Activated T-cell treated with anti-CD3 and anti-CD28 coated beads, Interleukin-2, amount 50 U/mL, for 72 hours (primary cell): Measurements from ENCODE around the gene KBTBD8. TPM values are rescaled to one million over a fixed set of nuclear protein-coding genes. Genes with fewer than 3 reads are reported as not detected.

ENCODE experiments used
- ATAC-seq, 2 donors: fragments of 150-1000 bp; cut with Tn5 transposase; replicated peaks in 1 of 2; 2 replicates each; pipeline ENCODE4 v1.10.0; 2021; ENCODE audit warnings: moderate library complexity in 2 of 2, mild to moderate bottlenecking in 1 of 2
- DNase-seq, 2 donors: peaks; one replicate each; pipeline ENCODE4 v3.0.0; 2021 to 2022; ENCODE audit warnings: mixed read lengths in 1 of 2
- H3K27ac Mint-ChIP-seq: one replicate; pipeline ENCODE4 v1.8.0; 2022; ENCODE audit warnings: mild to moderate bottlenecking, moderate library complexity, mixed read lengths
- H3K27me3 Mint-ChIP-seq: one replicate; pipeline ENCODE4 v1.8.0; 2022; ENCODE audit warnings: low read depth, mixed read lengths
- H3K36me3 Mint-ChIP-seq, 2 donors: one replicate each; pipeline ENCODE4 v1.8.0; 2022; ENCODE audit warnings: mixed read lengths in 2 of 2, mild to moderate bottlenecking in 1 of 2; ENCODE audit not compliant: insufficient read depth in 2 of 2
- H3K4me1 Mint-ChIP-seq: one replicate; pipeline ENCODE4 v1.8.0; 2022; ENCODE audit warnings: low read depth, mixed read lengths
- H3K4me3 Mint-ChIP-seq, 2 donors: one replicate each; pipeline ENCODE4 v1.8.0; 2022; ENCODE audit warnings: mild to moderate bottlenecking in 2 of 2, mixed read lengths in 2 of 2, moderate library complexity in 2 of 2
- H3K9me3 Mint-ChIP-seq, 2 donors: one replicate each; pipeline ENCODE4 v1.8.0; 2022; ENCODE audit warnings: mixed read lengths in 2 of 2
- total RNA-seq, 2 donors: library from RNA; stranded (reverse); gene quantifications; one replicate each; pipeline ENCODE4 v1.2.3, GENCODE V29; 2022

KBTBD8 gene
- total RNA-seq: 10 to 100 TPM; 14.7 to 20.4 TPM

GRCh38 chr3:66998113-66998903 is at the start of gene KBTBD8:
Gene KBTBD8 (plus strand): TSS chr3:66998307. CDS start chr3:66998356, 49 bp downstream.
- Mint-ChIP-seq H3K4me3 (peak within 1 kb of the TSS; percentile 91 to 95), H3K9me3 (no peaks in the 10 kb centered on the region), H3K4me1 (peaks cover 29% of the 10 kb centered on the region), H3K27ac (peak within 1 kb of the TSS; percentile 87), H3K27me3 (peaks cover 15% of the 10 kb centered on the region), H3K36me3 (peaks cover 6 to 11% of the 10 kb centered on the region in 2 donors)
- peak; percentile 93 to 94 for ATAC-seq
- DNase-seq: peak; percentile 96 to 97

GRCh38 chr3:66948838-66949237 is 49.3 kb upstream of the KBTBD8 start:
- Mint-ChIP-seq H3K27ac (no peak overlapping the region), H3K4me1 (no peaks in the 10 kb centered on the region), H3K27me3 (no peaks in the 10 kb centered on the region), H3K4me3 (no peak overlapping the region), H3K36me3 (no peaks in the 10 kb centered on the region), H3K9me3 (no peaks in the 10 kb centered on the region)
- no peak for ATAC-seq
- DNase-seq: no peak

GRCh38 chr3:66949898-66950297 is 48.2 kb upstream of the KBTBD8 start:
- DNase-seq (no peak), ATAC-seq (no peak)
- Mint-ChIP-seq H3K27me3 (no peaks in the 10 kb centered on the region), H3K27ac (no peak overlapping the region), H3K36me3 (no peaks in the 10 kb centered on the region), H3K4me1 (no peaks in the 10 kb centered on the region), H3K4me3 (no peak overlapping the region), H3K9me3 (no peaks in the 10 kb centered on the region)

GRCh38 chr3:66952357-66952756 is 45.8 kb upstream of the KBTBD8 start:
- Mint-ChIP-seq H3K4me1 (no peaks in the 10 kb centered on the region), H3K9me3 (no peaks in the 10 kb centered on the region), H3K27ac (no peak overlapping the region), H3K4me3 (no peak overlapping the region), H3K36me3 (no peaks in the 10 kb centered on the region), H3K27me3 (no peaks in the 10 kb centered on the region)
- ATAC-seq: no peak
- DNase-seq: no peak

- no peak overlapping the region for H3K4me3 Mint-ChIP-seq
- ATAC-seq (no peak), DNase-seq (no peak)
- no peak overlapping the region for H3K27ac Mint-ChIP-seq
- H3K27me3 Mint-ChIP-seq: no peaks in the 10 kb centered on the region
- no peaks in the 10 kb centered on the region for H3K4me1 Mint-ChIP-seq
- H3K36me3 Mint-ChIP-seq: no peaks in the 10 kb centered on the region
- no peaks in the 10 kb centered on the region for H3K9me3 Mint-ChIP-seq
Measured at GRCh38 chr3:66953934-66954445, 44.1 kb upstream of the KBTBD8 start.

- H3K36me3 Mint-ChIP-seq: no peaks in the 10 kb centered on the region
Measured at GRCh38 chr3:66956742-66957141, 41.4 kb upstream of the KBTBD8 start.

GRCh38 chr3:66957367-66957766 is 40.7 kb upstream of the KBTBD8 start:
- H3K4me1 Mint-ChIP-seq: no peaks in the 10 kb centered on the region
- ATAC-seq: no peak
- peaks cover 18% of the 10 kb centered on the region for H3K27me3 Mint-ChIP-seq
- DNase-seq: no peak
- H3K4me3 Mint-ChIP-seq: no peak overlapping the region
- no peak overlapping the region for H3K27ac Mint-ChIP-seq
- H3K36me3 Mint-ChIP-seq: no peaks in the 10 kb centered on the region
- H3K9me3 Mint-ChIP-seq: no peaks in the 10 kb centered on the region

More at GRCh38 chr3:66956742-66957141, 41.4 kb upstream of the KBTBD8 start:
- no peak for DNase-seq
- Mint-ChIP-seq H3K9me3 (no peaks in the 10 kb centered on the region), H3K4me3 (no peak overlapping the region), H3K4me1 (no peaks in the 10 kb centered on the region), H3K27me3 (peaks cover 12% of the 10 kb centered on the region), H3K27ac (no peak overlapping the region)
- no peak for ATAC-seq

GRCh38 chr3:66958067-66958466 is 40.0 kb upstream of the KBTBD8 start:
- H3K9me3 Mint-ChIP-seq: no peaks in the 10 kb centered on the region
- no peak for DNase-seq

GRCh38 chr3:66962664-66963063 is 35.4 kb upstream of the KBTBD8 start:
- no peak overlapping the region for H3K4me3 Mint-ChIP-seq
- H3K9me3 Mint-ChIP-seq: no peaks in the 10 kb centered on the region
- no peak overlapping the region for H3K27ac Mint-ChIP-seq
- H3K4me1 Mint-ChIP-seq: no peaks in the 10 kb centered on the region
- ATAC-seq (no peak), DNase-seq (no peak)
- H3K27me3 Mint-ChIP-seq: peaks cover 41% of the 10 kb centered on the region
- H3K36me3 Mint-ChIP-seq: no peaks in the 10 kb centered on the region

More at GRCh38 chr3:66958067-66958466, 40.0 kb upstream of the KBTBD8 start:
- no peak for ATAC-seq
- Mint-ChIP-seq H3K36me3 (no peaks in the 10 kb centered on the region), H3K27ac (no peak overlapping the region), H3K4me3 (no peak overlapping the region), H3K27me3 (peaks cover 25% of the 10 kb centered on the region), H3K4me1 (no peaks in the 10 kb centered on the region)

- Mint-ChIP-seq H3K27ac (no peak overlapping the region), H3K9me3 (no peaks in the 10 kb centered on the region)
Measured at GRCh38 chr3:66971245-66971644, 26.9 kb upstream of the KBTBD8 start.

GRCh38 chr3:66971891-66972551 is 26.1 kb upstream of the KBTBD8 start:
- Mint-ChIP-seq H3K4me1 (peaks cover 12% of the 10 kb centered on the region), H3K27ac (peak overlapping the region; percentile 68), H3K9me3 (no peaks in the 10 kb centered on the region), H3K27me3 (peaks cover 6% of the 10 kb centered on the region), H3K4me3 (peak overlapping the region; percentile 76 to 91), H3K36me3 (no peaks in the 10 kb centered on the region)
- ATAC-seq: peak; percentile 96 to 97
- peak; percentile 68 to 72 for DNase-seq

More at GRCh38 chr3:66971245-66971644, 26.9 kb upstream of the KBTBD8 start:
- DNase-seq: no peak
- ATAC-seq: no peak
- H3K4me1 Mint-ChIP-seq: peaks cover 12% of the 10 kb centered on the region
- peak overlapping the region; percentile 76 to 91 for H3K4me3 Mint-ChIP-seq
- H3K36me3 Mint-ChIP-seq: no peaks in the 10 kb centered on the region
- peaks cover 4% of the 10 kb centered on the region for H3K27me3 Mint-ChIP-seq

- ATAC-seq (no peak), DNase-seq (no peak)
- H3K36me3 Mint-ChIP-seq: no peaks in the 10 kb centered on the region
- no peaks in the 10 kb centered on the region for H3K9me3 Mint-ChIP-seq
- peaks cover 6% of the 10 kb centered on the region for H3K27me3 Mint-ChIP-seq
- H3K4me1 Mint-ChIP-seq: no peaks in the 10 kb centered on the region
- no peak overlapping the region for H3K27ac Mint-ChIP-seq
- no peak overlapping the region for H3K4me3 Mint-ChIP-seq
Measured at GRCh38 chr3:66980791-66981190, 17.3 kb upstream of the KBTBD8 start.

- no peak overlapping the region for H3K4me3 Mint-ChIP-seq
- no peaks in the 10 kb centered on the region for H3K4me1 Mint-ChIP-seq
- ATAC-seq: no peak
- no peaks in the 10 kb centered on the region for H3K9me3 Mint-ChIP-seq
- no peaks in the 10 kb centered on the region for H3K36me3 Mint-ChIP-seq
- no peak for DNase-seq
- no peak overlapping the region for H3K27ac Mint-ChIP-seq
- no peaks in the 10 kb centered on the region for H3K27me3 Mint-ChIP-seq
Measured at GRCh38 chr3:66983101-66983500, 15.0 kb upstream of the KBTBD8 start.
